Loucy (cell line): ENCODE measurements around the gene PDGFC.

Experiments
- H2AFZ ChIP-seq: fragments of 200-600 bp; sonication (generic); 2 replicates; pipeline ENCODE4 v1.6.0; 2016; ENCODE audit warnings: antibody characterized with exemption, mild to moderate bottlenecking, low read length, moderate library complexity
- H3F3A ChIP-seq: fragments of 200-600 bp; 2 replicates; pipeline ENCODE4 v1.6.0; 2016; ENCODE audit warnings: antibody characterized with exemption, low read depth, mild to moderate bottlenecking
- H3K27me3 ChIP-seq: fragments of 200-600 bp; sonication (generic); 2 replicates; pipeline ENCODE4 v1.6.1; 2014; ENCODE audit warnings: low read length, mild to moderate bottlenecking; ENCODE audit not compliant: insufficient read depth, poor library complexity, severe bottlenecking
- H3K36me3 ChIP-seq: fragments of 200-600 bp; sonication (generic); 2 replicates; pipeline ENCODE4 v1.6.1; 2016; ENCODE audit warnings: low read length; ENCODE audit not compliant: insufficient read depth
- H3K4me1 ChIP-seq: fragments of 200-600 bp; sonication (generic); 2 replicates; pipeline ENCODE4 v1.5.1; 2014; ENCODE audit warnings: low read length, mild to moderate bottlenecking; ENCODE audit not compliant: insufficient read depth, poor library complexity, severe bottlenecking
- H3K4me2 ChIP-seq: fragments of 200-600 bp; sonication (generic); 2 replicates; pipeline ENCODE4 v1.6.0; 2014; ENCODE audit warnings: antibody characterized with exemption, low read length, low read depth, mild to moderate bottlenecking; ENCODE audit not compliant: poor library complexity, severe bottlenecking
- H3K4me3 ChIP-seq: fragments of 200-600 bp; sonication (generic); 2 replicates; pipeline ENCODE4 v1.5.1; 2014; ENCODE audit warnings: low read length, mild to moderate bottlenecking, mixed read lengths; ENCODE audit not compliant: poor library complexity, severe bottlenecking
- H3K79me2 ChIP-seq: fragments of 200-600 bp; sonication (generic); 2 replicates; pipeline ENCODE4 v1.6.1; 2014; ENCODE audit warnings: low read length; ENCODE audit not compliant: insufficient read depth
- H3K9ac ChIP-seq: fragments of 200-600 bp; sonication (generic); 2 replicates; pipeline ENCODE4 v1.6.0; 2014; ENCODE audit warnings: mild to moderate bottlenecking, low read depth, low read length, moderate library complexity; ENCODE audit not compliant: poor library complexity, severe bottlenecking
- H3K9me2 ChIP-seq: fragments of 200-600 bp; sonication (generic); replicated peaks from 2 replicates; pipeline ENCODE4 v1.6.1; 2016; ENCODE audit warnings: low read depth, low read length, mixed read lengths
- H3K9me3 ChIP-seq: fragments of 200-600 bp; sonication (generic); 2 replicates; pipeline ENCODE4 v1.6.1; 2014; ENCODE audit warnings: mild to moderate bottlenecking, antibody characterized with exemption, low read length, low read depth; ENCODE audit not compliant: insufficient read depth
- H4K20me1 ChIP-seq: fragments of 200-600 bp; sonication (generic); 2 replicates; pipeline ENCODE4 v1.6.0; 2014; ENCODE audit warnings: antibody characterized with exemption, low read length, mild to moderate bottlenecking; ENCODE audit not compliant: insufficient read depth, poor library complexity, severe bottlenecking
- CTCF ChIP-seq: fragments of 200-600 bp; sonication (generic); conservative IDR thresholded peaks from 2 replicates; pipeline ENCODE4 v1.5.1; 2014; ENCODE audit warnings: mild to moderate bottlenecking, antibody characterized with exemption, low read length
- EZH2phosphoT487 ChIP-seq: fragments of 200-600 bp; IDR thresholded peaks from 2 replicates; pipeline ENCODE4 v1.6.1; 2018; ENCODE audit warnings: antibody characterized with exemption, mild to moderate bottlenecking, moderate library complexity, borderline replicate concordance

PDGFC gene

GRCh38 chr4:156797206-156797605, 174.4 kb downstream of the PDGFC start:
- Histone ChIP-seq H3K9me3 (no peaks in the 10 kb centered on the region), H3F3A (no peaks in the 10 kb centered on the region)

GRCh38 chr4:156795727-156796126, 175.9 kb downstream of the PDGFC start:
- Histone ChIP-seq H3K4me3 (no peak overlapping the region), H3K27me3 (no peaks in the 10 kb centered on the region), H4K20me1 (no peaks in the 10 kb centered on the region), H3K36me3 (no peaks in the 10 kb centered on the region), H2AFZ (no peak overlapping the region), H3K9me3 (no peaks in the 10 kb centered on the region), H3K4me2 (no peak overlapping the region), H3K79me2 (no peaks in the 10 kb centered on the region), H3F3A (no peaks in the 10 kb centered on the region), H3K9me2 (no peaks in the 10 kb centered on the region), H3K9ac (no peak overlapping the region), H3K4me1 (no peaks in the 10 kb centered on the region)
- no peak for TF ChIP-seq CTCF
- TF ChIP-seq EZH2phosphoT487, result no peak

More at GRCh38 chr4:156797206-156797605, 174.4 kb downstream of the PDGFC start:
- Histone ChIP-seq H3K9me2 (no peaks in the 10 kb centered on the region), H3K4me3 (no peak overlapping the region), H3K4me2 (no peak overlapping the region), H3K79me2 (no peaks in the 10 kb centered on the region), H3K9ac (no peak overlapping the region), H3K36me3 (no peaks in the 10 kb centered on the region), H2AFZ (no peak overlapping the region), H3K27me3 (no peaks in the 10 kb centered on the region), H4K20me1 (no peaks in the 10 kb centered on the region), H3K4me1 (no peaks in the 10 kb centered on the region)
- TF ChIP-seq CTCF (no peak), EZH2phosphoT487 (no peak)

- no peak overlapping the region for H3K9ac ChIP-seq
- no peaks in the 10 kb centered on the region for H3K79me2 ChIP-seq
- H3K36me3 ChIP-seq, result no peaks in the 10 kb centered on the region
- TF ChIP-seq CTCF, result no peak
- no peak for TF ChIP-seq EZH2phosphoT487
- H3K4me2 ChIP-seq, result no peak overlapping the region
- no peaks in the 10 kb centered on the region for H3K9me2 ChIP-seq
- H2AFZ ChIP-seq, result no peak overlapping the region
- no peaks in the 10 kb centered on the region for H3K27me3 ChIP-seq
- no peaks in the 10 kb centered on the region for H3F3A ChIP-seq
- H4K20me1 ChIP-seq, result no peaks in the 10 kb centered on the region
- no peaks in the 10 kb centered on the region for H3K4me1 ChIP-seq
- no peaks in the 10 kb centered on the region for H3K9me3 ChIP-seq
- H3K4me3 ChIP-seq, result no peak overlapping the region
Measured at GRCh38 chr4:156794863-156795262, 176.7 kb downstream of the PDGFC start.
